Natural killer cell (primary cell): ENCODE data around the gene FBN3. TPM values are rescaled to one million over a fixed set of nuclear protein-coding genes. Genes with fewer than 3 reads are reported as not detected.

ENCODE experiments used
- ATAC-seq, 3 donors: fragments of 150-1000 bp in 2 of 3; fragments of 200-7000 bp in 1 of 3; cut with Tn5 transposase; 1 replicate in 1 of 3; 2 replicates in 2 of 3; pipeline ENCODE4 v1.10.0; 2021; ENCODE audit warnings: mild to moderate bottlenecking in 2 of 3, moderate library complexity in 2 of 3
- DNase-seq, 2 donors: peaks; one replicate each; pipeline versions ENCODE4 v3.0.0 to v3.0.0-alpha.2; 2013 to 2021; ENCODE audit warnings: mixed read lengths in 1 of 2
- H3K27ac ChIP-seq: one replicate; pipeline ENCODE4 v1.5.1; 2013; ENCODE audit warnings: mild to moderate bottlenecking, low read length
- H3K27me3 ChIP-seq: one replicate; pipeline ENCODE4 v1.6.1; 2013; ENCODE audit warnings: low read length; ENCODE audit not compliant: control insufficient read depth, insufficient read depth
- H3K36me3 ChIP-seq: one replicate; pipeline ENCODE4 v1.6.1; 2013; ENCODE audit warnings: low read length; ENCODE audit not compliant: control insufficient read depth, insufficient read depth
- H3K4me1 ChIP-seq: one replicate; pipeline ENCODE4 v1.6.1; 2013; ENCODE audit warnings: low read length; ENCODE audit not compliant: control insufficient read depth, insufficient read depth
- H3K4me3 ChIP-seq: one replicate; pipeline ENCODE4 v1.5.1; 2013; ENCODE audit warnings: low read length
- H3K9me3 ChIP-seq: one replicate; pipeline ENCODE4 v1.6.1; 2013; ENCODE audit warnings: low read length; ENCODE audit not compliant: control insufficient read depth, insufficient read depth
- H3K27ac Mint-ChIP-seq, 2 donors: one replicate each; pipeline ENCODE4 v1.8.0; 2022; ENCODE audit warnings: mild to moderate bottlenecking in 2 of 2, mixed read lengths in 2 of 2, moderate library complexity in 1 of 2
- H3K27me3 Mint-ChIP-seq, 2 donors: one replicate each; pipeline ENCODE4 v1.8.0; 2022; ENCODE audit warnings: low read depth in 2 of 2, mixed read lengths in 2 of 2
- H3K36me3 Mint-ChIP-seq: one replicate; pipeline ENCODE4 v1.8.0; 2022; ENCODE audit warnings: mixed read lengths
- H3K4me1 Mint-ChIP-seq, 2 donors: one replicate each; pipeline ENCODE4 v1.8.0; 2022; ENCODE audit warnings: mixed read lengths in 2 of 2
- H3K4me3 Mint-ChIP-seq: one replicate; pipeline ENCODE4 v1.8.0; 2022; ENCODE audit warnings: mild to moderate bottlenecking, moderate library complexity, mixed read lengths
- H3K9me3 Mint-ChIP-seq, 2 donors: one replicate each; pipeline ENCODE4 v1.8.0; 2022; ENCODE audit warnings: mixed read lengths in 2 of 2
- WGBS: methylation state at CpG from one replicate; pipeline ENCODE4 v1.1.7; 2013; ENCODE audit warnings: missing lambda C conversion rate; ENCODE audit not compliant: insufficient coverage; 5-methylcytosine and 5-hydroxymethylcytosine counted together
- intact Hi-C: fragments of 100-400 bp; cut with micrococcal nuclease; formaldehyde crosslinking; loops from one replicate; pipeline ENCODE4 v1.14.2; 2022
- total RNA-seq, 4 donors: library from RNA; stranded (reverse); fragments of 120-200 nt in 1 of 4; gene quantifications; one replicate each; pipeline versions ENCODE4 v1.2.3 to v1.2.4, GENCODE V29; 2013 to 2022
- TF ChIP-seq, protein P1 (sequence below): fragments of 200-600 bp; IDR thresholded peaks from one replicate; pipeline ENCODE4 v1.8.0; 2022; ENCODE audit warnings: antibody characterized with exemption

FBN3 gene
- total RNA-seq, 3 donors from 2014 or later (not counting 1 experiment from before 2014, with no cell fraction given), result 0.25 TPM; not detected in 2

DNA sequence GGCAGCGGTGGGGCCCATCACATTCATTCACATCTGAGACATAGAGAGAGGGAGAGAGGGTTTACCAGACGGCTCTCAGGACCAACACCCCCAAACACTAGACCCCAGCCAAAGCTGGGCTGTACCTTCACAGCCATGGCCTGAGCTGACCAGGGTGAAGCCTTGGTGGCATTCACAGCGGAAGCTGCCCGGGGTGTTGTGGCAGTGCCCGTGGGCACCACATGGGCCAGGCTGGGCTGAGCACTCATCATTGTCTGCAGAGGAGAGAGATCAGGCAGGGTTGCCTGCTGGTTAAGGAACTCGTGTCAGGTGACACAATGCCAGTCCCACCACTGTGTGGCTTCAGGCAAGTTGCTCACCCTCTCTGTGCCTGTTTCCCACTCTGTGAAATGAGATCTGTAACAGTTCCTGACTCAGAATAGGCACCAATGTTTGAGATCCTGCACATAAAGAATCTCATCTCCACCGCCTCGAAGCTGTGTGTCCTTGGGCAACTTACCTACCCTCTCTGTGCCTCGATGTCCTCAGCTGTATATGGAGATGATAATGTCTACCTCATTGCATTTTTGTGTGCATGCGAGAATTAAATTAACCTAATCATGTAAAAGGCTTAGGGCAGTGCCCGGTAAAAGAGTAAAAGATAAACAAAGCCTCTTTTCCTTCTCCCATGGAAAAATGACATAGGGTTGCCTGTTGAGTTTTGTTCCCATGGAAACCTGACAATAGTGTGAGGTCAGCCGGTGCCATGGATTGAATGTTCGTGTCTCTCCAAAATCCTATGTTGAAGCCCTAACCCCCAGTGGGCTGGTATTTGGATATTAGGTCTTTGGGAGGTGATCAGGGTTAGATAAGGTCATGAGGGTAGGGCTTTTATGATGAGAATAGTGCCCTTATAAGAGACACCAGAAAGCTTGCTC lies 74.0 kb downstream of the FBN3 start:
- Mint-ChIP-seq H3K36me3 (peaks cover 1% of the 10 kb centered on the region), H3K9me3 (peaks cover 0 to 5% of the 10 kb centered on the region in 2 donors), H3K4me3 (no peak overlapping the region), H3K4me1 (peaks cover 22 to 24% of the 10 kb centered on the region in 2 donors), H3K27ac (peak overlapping the region in 1 of 2 donors; percentile 29), H3K27me3 (no peaks in the 10 kb centered on the region)
- intact Hi-C loops, result no loop called here
- ATAC-seq, result no peak
- no peaks in the 10 kb centered on the region for H3K4me1 ChIP-seq
- H3K27ac ChIP-seq, result no peak overlapping the region
- H3K36me3 ChIP-seq, result no peaks in the 10 kb centered on the region
- H3K9me3 ChIP-seq, result peaks cover 7% of the 10 kb centered on the region
- H3K27me3 ChIP-seq, result no peaks in the 10 kb centered on the region
- no peak overlapping the region for H3K4me3 ChIP-seq
- TF ChIP-seq, protein P1, sequence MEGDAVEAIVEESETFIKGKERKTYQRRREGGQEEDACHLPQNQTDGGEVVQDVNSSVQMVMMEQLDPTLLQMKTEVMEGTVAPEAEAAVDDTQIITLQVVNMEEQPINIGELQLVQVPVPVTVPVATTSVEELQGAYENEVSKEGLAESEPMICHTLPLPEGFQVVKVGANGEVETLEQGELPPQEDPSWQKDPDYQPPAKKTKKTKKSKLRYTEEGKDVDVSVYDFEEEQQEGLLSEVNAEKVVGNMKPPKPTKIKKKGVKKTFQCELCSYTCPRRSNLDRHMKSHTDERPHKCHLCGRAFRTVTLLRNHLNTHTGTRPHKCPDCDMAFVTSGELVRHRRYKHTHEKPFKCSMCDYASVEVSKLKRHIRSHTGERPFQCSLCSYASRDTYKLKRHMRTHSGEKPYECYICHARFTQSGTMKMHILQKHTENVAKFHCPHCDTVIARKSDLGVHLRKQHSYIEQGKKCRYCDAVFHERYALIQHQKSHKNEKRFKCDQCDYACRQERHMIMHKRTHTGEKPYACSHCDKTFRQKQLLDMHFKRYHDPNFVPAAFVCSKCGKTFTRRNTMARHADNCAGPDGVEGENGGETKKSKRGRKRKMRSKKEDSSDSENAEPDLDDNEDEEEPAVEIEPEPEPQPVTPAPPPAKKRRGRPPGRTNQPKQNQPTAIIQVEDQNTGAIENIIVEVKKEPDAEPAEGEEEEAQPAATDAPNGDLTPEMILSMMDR, result no peak
- 88% methylated on average over 12 of the region's 13 CpGs for WGBS
- no peak for DNase-seq

DNA sequence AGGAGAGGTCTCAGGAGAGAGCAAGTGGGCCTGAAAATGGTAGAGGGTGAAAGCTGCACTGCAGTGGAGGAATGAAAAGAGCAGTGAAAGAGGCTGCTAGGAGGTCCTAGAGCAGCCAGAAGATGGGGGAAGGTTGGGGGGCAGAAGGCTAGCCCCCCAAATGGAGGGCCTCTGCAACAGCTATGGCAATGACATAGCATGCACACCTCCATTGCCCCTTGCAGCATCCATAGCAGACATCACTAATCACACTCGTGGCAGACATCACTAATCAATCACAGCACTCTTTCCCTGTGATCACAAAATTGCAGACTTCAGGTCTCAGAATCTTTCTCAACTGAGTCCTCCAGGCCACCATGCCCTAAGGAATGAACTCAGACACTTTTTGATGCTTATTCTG lies 74.9 kb downstream of the FBN3 start:
- no peaks in the 10 kb centered on the region for H3K4me1 ChIP-seq
- intact Hi-C loops, result no loop called here
- Mint-ChIP-seq H3K4me3 (no peak overlapping the region), H3K27ac (peak overlapping the region in 1 of 2 donors; percentile 6), H3K36me3 (peaks cover 9% of the 10 kb centered on the region), H3K4me1 (peaks cover 22 to 24% of the 10 kb centered on the region in 2 donors), H3K9me3 (peaks cover 2 to 11% of the 10 kb centered on the region in 2 donors), H3K27me3 (no peaks in the 10 kb centered on the region)
- 100% methylated on average over 1 of the region's 1 CpG for WGBS
- peaks cover 15% of the 10 kb centered on the region for H3K9me3 ChIP-seq
- no peak for DNase-seq
- H3K27me3 ChIP-seq, result no peaks in the 10 kb centered on the region
- H3K27ac ChIP-seq, result no peak overlapping the region
- H3K4me3 ChIP-seq, result no peak overlapping the region
- no peaks in the 10 kb centered on the region for H3K36me3 ChIP-seq
- TF ChIP-seq, protein P1, result no peak
- ATAC-seq, result no peak

DNA sequence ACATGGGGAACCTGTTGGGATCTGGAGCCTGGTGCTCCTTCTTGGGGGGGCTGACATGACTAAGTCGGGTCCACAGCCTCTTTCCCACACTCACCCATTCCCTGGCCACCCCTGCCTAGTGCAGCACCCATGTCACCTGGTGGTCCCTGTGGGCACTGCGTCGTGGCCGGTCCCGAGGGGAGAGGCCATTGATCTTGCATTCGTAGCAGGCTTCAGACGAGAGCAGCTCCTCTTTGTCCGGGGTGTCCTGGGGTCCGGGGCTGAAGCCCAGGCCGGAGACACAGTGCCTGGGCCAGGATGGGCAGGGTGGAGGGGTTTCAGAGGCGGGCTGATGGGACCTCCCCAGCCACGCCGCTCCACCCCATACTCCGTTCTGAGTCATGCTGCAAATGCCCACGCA lies 77.5 kb downstream of the FBN3 start:
- Mint-ChIP-seq H3K27ac (no peak overlapping the region), H3K36me3 (peaks cover 9% of the 10 kb centered on the region), H3K4me3 (no peak overlapping the region), H3K4me1 (peaks cover 22 to 24% of the 10 kb centered on the region in 2 donors), H3K27me3 (no peaks in the 10 kb centered on the region), H3K9me3 (peaks cover 2 to 11% of the 10 kb centered on the region in 2 donors)
- TF ChIP-seq, protein P1, result no peak
- H3K36me3 ChIP-seq, result no peaks in the 10 kb centered on the region
- H3K4me3 ChIP-seq, result no peak overlapping the region
- no peak for DNase-seq
- peaks cover 24% of the 10 kb centered on the region for H3K9me3 ChIP-seq
- no peaks in the 10 kb centered on the region for H3K27me3 ChIP-seq
- H3K4me1 ChIP-seq, result no peaks in the 10 kb centered on the region
- no peak for ATAC-seq
- 91% methylated on average over 15 of the region's 15 CpGs for WGBS
- intact Hi-C loops, result no loop called here
- no peak overlapping the region for H3K27ac ChIP-seq
